K562 (cell line): Measurements from ENCODE around the gene PHC1. TPM values are rescaled to one million over a fixed set of nuclear protein-coding genes. Genes with fewer than 3 reads are reported as not detected.

Experiments used
- CEBPB ChIP-seq: fragments of 450-650 bp; IDR thresholded peaks from 2 replicates; pipeline ENCODE4 v1.6.1; 2016; ENCODE audit warnings: missing genetic modification characterization, missing compliant biosample characterization
- CEBPG ChIP-seq, 3 experiments: fragments of 200-800 bp in 1 of 3; sonication (Bioruptor generic) in 1 of 3; sonication (generic) in 1 of 3; formaldehyde crosslinking in 1 of 3; IDR thresholded peaks in 2 of 3; conservative IDR thresholded peaks in 1 of 3; 2 replicates each; pipeline versions ENCODE4 v1.6.1 to v1.8.0; 2016 to 2022; ENCODE audit warnings: missing compliant biosample characterization in 2 of 3, missing genetic modification characterization in 2 of 3, mild to moderate bottlenecking in 1 of 3, missing genetic modification reagents in 1 of 3
- CREBBP ChIP-seq: IDR thresholded peaks from one replicate; pipeline ENCODE4 v1.6.1; 2012; ENCODE audit warnings: low read depth, mild to moderate bottlenecking, control low read depth, inconsistent platforms, low read length
- DEAF1 ChIP-seq: fragments of 450-650 bp; formaldehyde crosslinking; IDR thresholded peaks from 2 replicates; pipeline ENCODE4 v1.4.0; 2020; ENCODE audit warnings: mild to moderate bottlenecking, moderate library complexity
- EGR1 ChIP-seq: fragments of 450-650 bp; conservative IDR thresholded peaks from 2 replicates; pipeline ENCODE4 v1.6.1; 2017; ENCODE audit warnings: mild to moderate bottlenecking
- GABPA ChIP-seq: fragments of 200-800 bp; sonication (Bioruptor generic); conservative IDR thresholded peaks from 2 replicates; pipeline ENCODE4 v1.6.1; 2016; ENCODE audit warnings: low read depth, missing genetic modification characterization, missing compliant biosample characterization
- JUN ChIP-seq, 2 experiments: sonication (generic) in 1 of 2; formaldehyde crosslinking in 1 of 2; IDR thresholded peaks; 2 replicates each; pipeline versions ENCODE4 v1.6.1 to v1.8.0; 2012 to 2022; ENCODE audit warnings: borderline replicate concordance in 2 of 2, mild to moderate bottlenecking in 2 of 2, improper control_type of control experiment in 1 of 2, low read depth in 1 of 2, low read length in 1 of 2, missing genetic modification reagents in 1 of 2
- KHSRP ChIP-seq: fragments of 450-650 bp; IDR thresholded peaks from 2 replicates; pipeline ENCODE4 v1.6.1; 2017
- LARP7 ChIP-seq: fragments of 450-650 bp; IDR thresholded peaks from 2 replicates; pipeline ENCODE4 v1.6.1; 2016
- MCM7 ChIP-seq, 2 experiments: fragments of 450-650 bp; IDR thresholded peaks; 2 replicates each; pipeline ENCODE4 v1.6.1; 2016 to 2018
- MYNN ChIP-seq, 2 experiments: sonication (generic); formaldehyde crosslinking in 1 of 2; IDR thresholded peaks; 2 replicates each; pipeline versions ENCODE4 v1.5.0 to v1.6.1; 2016 to 2020; ENCODE audit warnings: antibody characterized with exemption in 1 of 2, missing genetic modification reagents in 1 of 2
- NFIX ChIP-seq: fragments of 250-450 bp; sonication (Bioruptor Pico); IDR thresholded peaks from 2 replicates; pipeline ENCODE4 v1.4.0; 2020; ENCODE audit warnings: low read depth, mild to moderate bottlenecking, moderate library complexity
- PHF21A ChIP-seq: fragments of 450-650 bp; IDR thresholded peaks from 2 replicates; pipeline ENCODE4 v1.6.1; 2017; ENCODE audit warnings: low read depth, borderline replicate concordance
- RAD21 ChIP-seq, 2 experiments: fragments of 250-450 bp in 1 of 2; fragments of 450-650 bp in 1 of 2; sonication (Bioruptor Pico) in 1 of 2; formaldehyde crosslinking in 1 of 2; IDR thresholded peaks in 1 of 2; conservative IDR thresholded peaks in 1 of 2; 2 replicates each; pipeline versions ENCODE4 v1.4.0 to v1.8.0; 2020 to 2022; ENCODE audit warnings: mild to moderate bottlenecking in 2 of 2, moderate library complexity in 1 of 2
- SMC3 ChIP-seq: conservative IDR thresholded peaks from 2 replicates; pipeline ENCODE4 v1.6.1; 2011; ENCODE audit warnings: low read depth, low read length, improper control_type of control experiment; ENCODE audit not compliant: insufficient read depth
- TCFL5 ChIP-seq: fragments of 250-450 bp; sonication (Bioruptor Pico); conservative IDR thresholded peaks from 2 replicates; pipeline ENCODE4 v1.6.1; 2021; ENCODE audit warnings: mild to moderate bottlenecking, moderate library complexity, matching md5 sums
- ZFX ChIP-seq: sonication (generic); formaldehyde crosslinking; IDR thresholded peaks from 2 replicates; pipeline ENCODE4 v1.8.0; 2022; ENCODE audit warnings: mild to moderate bottlenecking, missing genetic modification reagents, moderate library complexity
- ZNF57 ChIP-seq: fragments of 450-650 bp; formaldehyde crosslinking; IDR thresholded peaks from 2 replicates; pipeline ENCODE4 v1.4.0; 2020; ENCODE audit warnings: mild to moderate bottlenecking, moderate library complexity
- polyA plus RNA-seq, 8 experiments: library from polyadenylated mRNA; depleted of rRNA in 4 of 8; stranded (reverse) in 5 of 8; unstranded in 3 of 8; fragments of >200 nt; fragmentation: Nextera tagmentation in 2 of 8; fragmentation: Illumina TruSeq in 1 of 8; extraction: Ambion mirVana in 2 of 8; extraction: Trizol in 1 of 8; gene quantifications; 2 replicates each; pipeline versions ENCODE4 v1.2.1 to v1.2.3, GENCODE V29; 2011 to 2014; ENCODE audit warnings: inconsistent platforms in 1 of 8, missing spikeins in 1 of 8
- total RNA-seq, 7 experiments: library from RNA; depleted of rRNA in 6 of 7; stranded (reverse); fragments of >200 nt in 6 of 7; fragmentation: Illumina TruSeq in 2 of 7; extraction: Trizol in 2 of 7; gene quantifications; 2 replicates each; pipeline versions ENCODE4 v1.2.1 to v1.2.3, GENCODE V29; 2011 to 2021; ENCODE audit warnings: low replicate concordance in 1 of 7
- TF ChIP-seq, protein P1 (sequence below), 3 experiments: IDR thresholded peaks in 2 of 3; conservative IDR thresholded peaks in 1 of 3; 2 replicates each; pipeline ENCODE4 v1.5.1; 2011 to 2012; ENCODE audit warnings: low read length in 3 of 3, mild to moderate bottlenecking in 3 of 3, control low read depth in 2 of 3, improper control_type of control experiment in 1 of 3, inconsistent platforms in 1 of 3, low read depth in 1 of 3, mixed read lengths in 1 of 3, moderate library complexity in 1 of 3; ENCODE audit not compliant: insufficient read depth in 2 of 3

PHC1 gene
- total and polyA plus RNA-seq, 9 of the 15 experiments (the other 6 are each of a cell fraction or from before 2014, with no cell fraction given): 1.9 to 13.7 (median 6.9) TPM

GRCh38 chr12:8890313-8891085 is 23.8 kb upstream of the PHC1 start (continued):
- TF ChIP-seq ZFX (CRISPR knock-in tag) (peak; percentile 36; the same call in 1 of the 2 replicates), PHF21A (no peak), TCFL5 (CRISPR knock-in tag) (no peak), EGR1 (peak; percentile 75), LARP7 (no peak), GABPA (tag) (0 out of 2 replicates have a peak, but pooled peaks have one; percentile 12), CEBPB (tag) (peak; percentile 57; the same call in 1 of the 2 replicates), CEBPG (CRISPR knock-in tag; IDR thresholded peaks at IDR 0.05) (peak; percentile 22; the same call in 1 of the 2 replicates), CEBPG (tag; conservative IDR thresholded peaks at IDR 0.05 in 1 of 2, IDR thresholded peaks at IDR 0.05 in 1 of 2) (peak in 1 of 2 experiments; percentile 72; a peak in 3 of 4 replicates), RAD21 (CRISPR knock-in tag; conservative IDR thresholded peaks at IDR 0.05 in 1 of 2, IDR thresholded peaks at IDR 0.05 in 1 of 2) (peak; percentile 75 to 81), MCM7 (IDR thresholded peaks at IDR 0.05) (no peak), KHSRP (no peak), CREBBP (no peak), DEAF1 (peak; percentile 64), MYNN (IDR thresholded peaks at IDR 0.05) (no peak), MYNN (CRISPR knock-in tag; IDR thresholded peaks at IDR 0.05) (no peak), NFIX (no peak), JUN (IDR thresholded peaks at IDR 0.05; ENCODE audit: borderline replicate concordance, low read depth, low read length) (no peak), JUN (CRISPR knock-in tag; IDR thresholded peaks at IDR 0.05; ENCODE audit: borderline replicate concordance) (no peak), SMC3 (peak; percentile 53), ZNF57 (CRISPR knock-in tag) (no peak)
- TF ChIP-seq, protein P1, sequence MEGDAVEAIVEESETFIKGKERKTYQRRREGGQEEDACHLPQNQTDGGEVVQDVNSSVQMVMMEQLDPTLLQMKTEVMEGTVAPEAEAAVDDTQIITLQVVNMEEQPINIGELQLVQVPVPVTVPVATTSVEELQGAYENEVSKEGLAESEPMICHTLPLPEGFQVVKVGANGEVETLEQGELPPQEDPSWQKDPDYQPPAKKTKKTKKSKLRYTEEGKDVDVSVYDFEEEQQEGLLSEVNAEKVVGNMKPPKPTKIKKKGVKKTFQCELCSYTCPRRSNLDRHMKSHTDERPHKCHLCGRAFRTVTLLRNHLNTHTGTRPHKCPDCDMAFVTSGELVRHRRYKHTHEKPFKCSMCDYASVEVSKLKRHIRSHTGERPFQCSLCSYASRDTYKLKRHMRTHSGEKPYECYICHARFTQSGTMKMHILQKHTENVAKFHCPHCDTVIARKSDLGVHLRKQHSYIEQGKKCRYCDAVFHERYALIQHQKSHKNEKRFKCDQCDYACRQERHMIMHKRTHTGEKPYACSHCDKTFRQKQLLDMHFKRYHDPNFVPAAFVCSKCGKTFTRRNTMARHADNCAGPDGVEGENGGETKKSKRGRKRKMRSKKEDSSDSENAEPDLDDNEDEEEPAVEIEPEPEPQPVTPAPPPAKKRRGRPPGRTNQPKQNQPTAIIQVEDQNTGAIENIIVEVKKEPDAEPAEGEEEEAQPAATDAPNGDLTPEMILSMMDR (IDR thresholded peaks at IDR 0.05 in 2 of 3, conservative IDR thresholded peaks at IDR 0.05 in 1 of 3; ENCODE audit: insufficient read depth in 2 of 3, low read depth in 1 of 3, low read length in 3 of 3): peak; percentile 59 to 79 (median 73)
